ENCODE measurements around the gene NUDT3. TPM values are rescaled to one million over a fixed set of nuclear protein-coding genes. Genes with fewer than 3 reads are reported as not detected.

The NUDT3 gene
- polyA plus RNA-seq, 2 of the 4 experiments (the other 2 are of a cell fraction) = 5.2 to 13.4 TPM

- H3K4me3 ChIP-seq = no peak overlapping the region
- FAIRE-seq (no peak), ATAC-seq (no peak), DNase-seq (ENCODE audit: low read depth in 1 of 2, low spot score in 1 of 2) (no peak)
- H3K4me1 ChIP-seq = peaks cover 32% of the 10 kb centered on the region; the same call in 2 of the 3 replicates
- no peaks in the 10 kb centered on the region for H3K9me3 ChIP-seq
- WGBS (ENCODE audit: missing lambda C conversion rate) = 80% methylated on average over 7 of the region's 7 CpGs
- no peak overlapping the region for H3K4me2 ChIP-seq
- no peak for TF ChIP-seq ESRRA (IDR thresholded peaks at IDR 0.05; ENCODE audit: borderline replicate concordance, low read length)
- TF ChIP-seq HEYL (CRISPR knock-in tag; IDR thresholded peaks at IDR 0.05) = no peak
- TF ChIP-seq POLR2AphosphoS2 (conservative IDR thresholded peaks at IDR 0.05; ENCODE audit: low read length) = no peak
- TF ChIP-seq CEBPB (IDR thresholded peaks at IDR 0.05) = no peak
- TF ChIP-seq KDM5A (IDR thresholded peaks at IDR 0.05) = no peak
- no peak for TF ChIP-seq TP53 (CRISPR knock-in tag; IDR thresholded peaks at IDR 0.05)
- TF ChIP-seq JUNB (IDR thresholded peaks at IDR 0.05) = no peak
- no peak for TF ChIP-seq HOXB13 (CRISPR knock-in tag; IDR thresholded peaks at IDR 0.05; ENCODE audit: low read depth)
- TF ChIP-seq FOSB (CRISPR knock-in tag; IDR thresholded peaks at IDR 0.05) = no peak
- no peak for TF ChIP-seq MYC (IDR thresholded peaks at IDR 0.05; ENCODE audit: borderline replicate concordance, low read length)
- no peak for TF ChIP-seq EHMT2 (IDR thresholded peaks at IDR 0.05; ENCODE audit: low read depth)
- no peak for TF ChIP-seq HES2 (IDR thresholded peaks at IDR 0.05)
- TF ChIP-seq HDAC2 (IDR thresholded peaks at IDR 0.05) = no peak
- TF ChIP-seq ZFP36 (IDR thresholded peaks at IDR 0.05; ENCODE audit: borderline replicate concordance, partially characterized antibody) = no peak
- TF ChIP-seq, protein P1, sequence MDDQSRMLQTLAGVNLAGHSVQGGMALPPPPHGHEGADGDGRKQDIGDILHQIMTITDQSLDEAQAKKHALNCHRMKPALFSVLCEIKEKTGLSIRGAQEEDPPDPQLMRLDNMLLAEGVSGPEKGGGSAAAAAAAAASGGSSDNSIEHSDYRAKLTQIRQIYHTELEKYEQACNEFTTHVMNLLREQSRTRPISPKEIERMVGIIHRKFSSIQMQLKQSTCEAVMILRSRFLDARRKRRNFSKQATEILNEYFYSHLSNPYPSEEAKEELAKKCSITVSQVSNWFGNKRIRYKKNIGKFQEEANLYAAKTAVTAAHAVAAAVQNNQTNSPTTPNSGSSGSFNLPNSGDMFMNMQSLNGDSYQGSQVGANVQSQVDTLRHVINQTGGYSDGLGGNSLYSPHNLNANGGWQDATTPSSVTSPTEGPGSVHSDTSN (IDR thresholded peaks at IDR 0.05) = no peak
- no peak for TF ChIP-seq RCOR1 (IDR thresholded peaks at IDR 0.05; ENCODE audit: low read depth, low read length)
- TF ChIP-seq, protein P2, sequence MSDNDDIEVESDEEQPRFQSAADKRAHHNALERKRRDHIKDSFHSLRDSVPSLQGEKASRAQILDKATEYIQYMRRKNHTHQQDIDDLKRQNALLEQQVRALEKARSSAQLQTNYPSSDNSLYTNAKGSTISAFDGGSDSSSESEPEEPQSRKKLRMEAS (IDR thresholded peaks at IDR 0.05) = no peak
- no peak for TF ChIP-seq FOSL2 (IDR thresholded peaks at IDR 0.05)
- no peak for TF ChIP-seq FOSL2 (CRISPR knock-in tag; IDR thresholded peaks at IDR 0.05)
- no peak overlapping the region for H3K27ac ChIP-seq
- ChIA-PET CTCF (interaction anchor here (0.6 to 4.2 kb wide), 5 partner anchors 7 to 723 kb away, joined by 4 to 36 read pairs (median 13); no protein-coding TSS in a partner anchor), POLR2A (interaction anchor here (1.5 to 3.4 kb wide), 3 partner anchors 9 to 180 kb away, joined by 8 to 22 read pairs (median 12); partner anchors contain the start of genes HMGA1, RPS10 and SMIM29)
Observed at GRCh38 chr6:34416877-34417371, 24.5 kb upstream of the NUDT3 start.

DNA sequence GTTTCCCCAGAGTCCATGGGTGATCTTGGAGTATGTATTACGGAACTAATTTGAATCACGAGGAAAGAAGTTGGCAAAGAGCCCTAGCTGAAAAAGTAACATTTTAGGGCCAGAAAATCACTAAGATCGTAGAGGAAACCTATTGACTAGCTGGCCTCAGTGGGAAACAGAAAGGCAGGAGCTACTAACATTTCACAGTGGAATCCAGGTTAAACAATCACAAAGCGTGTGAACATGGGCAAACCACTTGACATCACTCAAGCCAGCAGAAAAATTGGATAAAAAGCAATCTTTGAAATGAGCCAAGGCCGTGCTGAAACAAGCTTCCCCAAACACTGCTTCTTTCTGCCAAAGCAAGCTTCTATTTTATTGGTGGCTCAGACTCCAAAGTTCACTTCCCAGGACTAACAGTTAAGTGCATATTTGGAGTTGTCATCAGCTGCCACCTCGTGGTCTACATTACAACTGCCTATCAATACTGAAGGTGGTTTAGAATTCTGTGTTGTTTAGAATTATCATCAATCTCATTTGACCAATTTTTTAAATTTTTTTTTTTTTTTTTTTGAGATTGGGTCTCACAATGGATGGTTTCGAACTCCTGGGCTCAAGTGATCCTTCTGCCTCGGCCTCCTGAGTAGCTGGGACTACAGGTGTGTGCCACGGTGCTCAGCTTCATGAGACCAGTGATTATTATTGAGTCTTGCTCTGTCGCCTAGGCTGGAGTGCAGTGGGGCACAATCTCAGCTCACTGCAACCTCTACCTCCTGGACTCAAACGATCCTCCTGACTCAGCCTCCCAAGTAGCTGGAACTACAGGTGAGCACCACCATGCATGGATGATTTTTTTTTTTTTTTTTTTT, 22.8 kb upstream of the NUDT3 start:
- H3K4me2 ChIP-seq = no peak overlapping the region
- CTCF ChIA-PET = interaction anchor here (0.6 to 4.2 kb wide), 40 partner anchors 9 to 894 kb away, joined by 3 to 37 read pairs (median 4); partner anchors contain the start of genes HMGA1, NUDT3, RPS10 and SMIM29
- FAIRE-seq = no peak
- peaks cover 28% of the 10 kb centered on the region; the same call in 2 of the 3 replicates for H3K4me1 ChIP-seq
- peak; percentile 81 to 87 for ATAC-seq
- WGBS (ENCODE audit: missing lambda C conversion rate) = 64% methylated on average over 11 of the region's 11 CpGs
- H3K9me3 ChIP-seq = no peaks in the 10 kb centered on the region
- peak; percentile 60 to 64 for TF ChIP-seq RAD21 (conservative IDR thresholded peaks at IDR 0.05 in 1 of 2, IDR thresholded peaks at IDR 0.05 in 1 of 2)
- TF ChIP-seq SMC3 (IDR thresholded peaks at IDR 0.05) = peak; percentile 75
- TF ChIP-seq CTCF (IDR thresholded peaks at IDR 0.05) = peak; percentile 58
- TF ChIP-seq, protein P2 (IDR thresholded peaks at IDR 0.05) = no peak
- peak in 1 of 2 experiments; percentile 76 for DNase-seq (ENCODE audit: low read depth in 1 of 2, low spot score in 1 of 2)
- peak overlapping the region in 1 of 2 experiments; percentile 35; a peak in 1 of 6 replicates for H3K27ac ChIP-seq
- POLR2A ChIA-PET = interaction anchor here (1.4 to 3.4 kb wide), 5 partner anchors 11 to 219 kb away, joined by 4 to 22 read pairs (median 8); partner anchors contain the start of genes HMGA1, RPS10 and SMIM29
- H3K4me3 ChIP-seq = no peak overlapping the region

All from A549 (cell line).